Measurements from ENCODE around the gene CA10. TPM values are rescaled to one million over a fixed set of nuclear protein-coding genes. Genes with fewer than 3 reads are reported as not detected.

Gene CA10
- not detected for total RNA-seq (2021; fragmentation: NEBNext Ultra II Directional; extraction: Animal tissue kit (Norgen Biotek cat#: 25700))
- long read RNA-seq: 0 reads

DNA sequence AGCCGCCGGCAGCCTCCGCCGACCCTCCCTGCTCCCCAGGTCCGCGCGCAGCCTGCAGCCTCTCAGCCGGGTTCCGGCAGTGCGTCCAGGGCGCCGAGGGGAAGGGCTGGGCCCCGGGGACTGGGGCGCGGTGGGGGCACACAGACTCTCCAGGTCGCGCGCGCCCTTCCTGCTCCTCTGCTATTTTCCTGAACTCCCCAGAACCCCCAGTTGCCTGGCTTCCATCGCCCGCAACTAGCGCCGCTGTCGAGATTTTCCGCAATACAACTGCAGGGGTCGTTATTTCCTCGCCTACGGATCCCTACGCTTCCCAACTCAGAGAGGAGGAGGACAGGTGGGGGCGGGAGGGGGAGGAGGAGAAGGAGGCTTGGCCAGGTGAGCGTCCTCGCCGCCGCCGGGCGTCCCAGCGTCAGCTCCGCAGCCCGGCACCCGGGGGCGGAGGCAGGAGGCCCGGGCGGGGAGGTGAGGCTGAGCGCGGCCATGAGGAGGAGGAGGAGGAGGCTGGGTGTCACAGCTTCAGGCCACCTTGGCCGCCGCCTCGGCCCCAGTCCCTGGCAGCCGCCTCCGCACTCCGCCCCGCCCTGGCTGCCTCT is at the start of gene CA10:
CA10 (minus strand) TSS at position 265 of the 593 bp plus-strand sequence.
- no peaks in the 10 kb centered on the region for H3K4me1 Mint-ChIP-seq (ENCODE audit: low read depth)
- TF ChIP-seq, protein P1, sequence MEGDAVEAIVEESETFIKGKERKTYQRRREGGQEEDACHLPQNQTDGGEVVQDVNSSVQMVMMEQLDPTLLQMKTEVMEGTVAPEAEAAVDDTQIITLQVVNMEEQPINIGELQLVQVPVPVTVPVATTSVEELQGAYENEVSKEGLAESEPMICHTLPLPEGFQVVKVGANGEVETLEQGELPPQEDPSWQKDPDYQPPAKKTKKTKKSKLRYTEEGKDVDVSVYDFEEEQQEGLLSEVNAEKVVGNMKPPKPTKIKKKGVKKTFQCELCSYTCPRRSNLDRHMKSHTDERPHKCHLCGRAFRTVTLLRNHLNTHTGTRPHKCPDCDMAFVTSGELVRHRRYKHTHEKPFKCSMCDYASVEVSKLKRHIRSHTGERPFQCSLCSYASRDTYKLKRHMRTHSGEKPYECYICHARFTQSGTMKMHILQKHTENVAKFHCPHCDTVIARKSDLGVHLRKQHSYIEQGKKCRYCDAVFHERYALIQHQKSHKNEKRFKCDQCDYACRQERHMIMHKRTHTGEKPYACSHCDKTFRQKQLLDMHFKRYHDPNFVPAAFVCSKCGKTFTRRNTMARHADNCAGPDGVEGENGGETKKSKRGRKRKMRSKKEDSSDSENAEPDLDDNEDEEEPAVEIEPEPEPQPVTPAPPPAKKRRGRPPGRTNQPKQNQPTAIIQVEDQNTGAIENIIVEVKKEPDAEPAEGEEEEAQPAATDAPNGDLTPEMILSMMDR (IDR thresholded peaks at IDR 0.05): no peak
- no peaks in the 10 kb centered on the region for H3K27me3 Mint-ChIP-seq (ENCODE audit: insufficient read depth)
- H3K9me3 Mint-ChIP-seq: peaks cover 41% of the 10 kb centered on the region
- DNase-seq: no peak
- no peak within 1 kb of the TSS for H3K4me3 Mint-ChIP-seq
- H3K36me3 Mint-ChIP-seq (ENCODE audit: low read depth): 0 out of 2 replicates have a peak, but pooled peaks cover 6% of the 10 kb centered on the region
- H3K27ac Mint-ChIP-seq: no peak within 1 kb of the TSS

DNA sequence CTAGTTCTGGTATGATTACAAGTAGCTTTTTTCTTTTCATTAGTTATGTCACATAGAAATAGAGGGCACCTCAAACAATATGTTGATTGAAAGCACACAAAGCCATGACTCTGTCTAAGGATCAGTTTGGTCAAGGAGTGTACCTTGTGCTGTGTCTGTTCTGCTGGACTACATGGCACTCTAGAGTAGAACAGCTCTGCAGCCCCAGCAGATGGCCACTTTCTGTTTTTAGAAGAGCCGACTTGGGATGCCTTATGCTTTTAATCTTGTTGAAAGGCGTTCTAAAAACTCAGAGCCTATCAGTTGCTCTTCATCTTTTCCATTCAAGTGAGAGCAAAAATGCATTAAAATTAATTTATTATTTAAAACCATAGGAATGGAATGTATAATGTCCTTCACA is 49.3 kb upstream of the CA10 start:
- TF ChIP-seq, protein P1 (IDR thresholded peaks at IDR 0.05): no peak
- no peak for DNase-seq
- H3K4me3 Mint-ChIP-seq: no peak overlapping the region
- peaks cover 2% of the 10 kb centered on the region; the same call in 1 of the 2 replicates for H3K27me3 Mint-ChIP-seq (ENCODE audit: insufficient read depth)
- no peaks in the 10 kb centered on the region for H3K4me1 Mint-ChIP-seq (ENCODE audit: low read depth)
- no peak overlapping the region for H3K27ac Mint-ChIP-seq
- H3K9me3 Mint-ChIP-seq: peaks cover 50% of the 10 kb centered on the region
- no peaks in the 10 kb centered on the region for H3K36me3 Mint-ChIP-seq (ENCODE audit: low read depth)

DNA sequence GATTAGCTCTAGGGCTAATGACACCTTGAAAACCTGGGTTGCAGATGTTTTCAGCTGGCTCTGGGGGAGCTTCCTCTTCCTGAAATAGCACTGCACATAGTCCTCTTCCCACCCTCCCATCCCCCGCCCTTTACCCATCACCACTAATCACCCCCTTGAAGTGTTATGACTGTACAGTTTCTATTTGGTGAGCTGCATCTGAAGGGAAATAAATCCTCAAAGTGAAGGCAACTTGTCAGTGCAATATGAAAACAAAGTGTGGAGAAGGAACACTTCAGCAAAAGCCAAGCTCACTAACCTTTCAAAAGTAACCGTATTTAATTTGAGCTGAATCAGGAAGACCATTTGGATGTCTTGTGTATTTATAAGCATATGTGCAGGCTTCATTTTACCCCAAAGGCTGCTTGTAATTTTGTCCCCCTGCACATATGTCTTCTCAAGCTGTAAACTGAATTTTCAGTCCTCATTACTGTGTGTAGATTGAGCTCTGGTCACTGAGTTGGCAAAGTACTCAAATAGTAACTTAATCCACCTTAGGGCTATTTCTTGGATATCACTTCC is 44.1 kb upstream of the CA10 start:
- no peaks in the 10 kb centered on the region for H3K4me1 Mint-ChIP-seq (ENCODE audit: low read depth)
- H3K9me3 Mint-ChIP-seq: peaks cover 44% of the 10 kb centered on the region
- DNase-seq: no peak
- H3K27me3 Mint-ChIP-seq (ENCODE audit: insufficient read depth): no peaks in the 10 kb centered on the region
- no peak overlapping the region for H3K4me3 Mint-ChIP-seq
- no peaks in the 10 kb centered on the region for H3K36me3 Mint-ChIP-seq (ENCODE audit: low read depth)
- H3K27ac Mint-ChIP-seq: no peak overlapping the region
- TF ChIP-seq, protein P1 (IDR thresholded peaks at IDR 0.05): no peak

DNA sequence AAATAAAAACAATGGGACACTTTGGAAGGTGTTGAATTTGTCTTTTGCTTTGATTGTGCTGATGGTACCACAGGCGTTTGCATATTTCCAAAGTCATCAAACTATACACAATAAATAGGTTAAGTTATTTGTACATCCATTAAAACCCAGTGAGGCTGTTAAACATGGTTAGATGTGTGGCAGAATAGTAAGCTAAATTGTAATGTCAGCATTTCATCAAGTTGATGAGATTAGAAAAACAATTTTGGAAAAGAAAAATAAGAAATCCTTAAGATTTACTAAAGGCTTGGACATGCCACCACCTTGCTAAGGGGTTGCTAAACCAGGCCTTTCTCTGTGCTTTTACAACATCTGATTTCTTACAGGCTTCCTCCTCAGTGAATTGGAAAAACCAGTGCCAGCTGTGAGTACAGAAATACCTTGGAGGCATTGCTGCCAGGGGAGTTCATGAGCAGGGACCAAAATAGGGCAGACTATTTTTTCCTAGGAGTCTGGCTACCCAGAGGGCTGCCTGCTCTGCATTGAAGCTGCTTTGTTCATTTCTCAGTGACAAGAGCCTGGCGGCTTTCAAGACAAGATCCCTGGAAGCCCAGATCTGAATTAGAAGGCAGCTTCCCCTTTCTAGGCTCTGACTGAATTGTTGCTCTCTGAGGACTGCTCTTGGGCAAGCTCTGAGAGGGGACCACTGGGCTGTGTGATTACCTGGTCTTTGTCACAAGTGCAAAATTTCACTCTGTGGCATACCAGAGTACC is 43.4 kb upstream of the CA10 start:
- TF ChIP-seq, protein P1 (IDR thresholded peaks at IDR 0.05): no peak
- Mint-ChIP-seq H3K9me3 (peaks cover 46% of the 10 kb centered on the region), H3K27me3 (ENCODE audit: insufficient read depth) (no peaks in the 10 kb centered on the region), H3K4me1 (ENCODE audit: low read depth) (no peaks in the 10 kb centered on the region), H3K27ac (no peak overlapping the region), H3K4me3 (no peak overlapping the region), H3K36me3 (ENCODE audit: low read depth) (no peaks in the 10 kb centered on the region)
- no peak for DNase-seq

DNA sequence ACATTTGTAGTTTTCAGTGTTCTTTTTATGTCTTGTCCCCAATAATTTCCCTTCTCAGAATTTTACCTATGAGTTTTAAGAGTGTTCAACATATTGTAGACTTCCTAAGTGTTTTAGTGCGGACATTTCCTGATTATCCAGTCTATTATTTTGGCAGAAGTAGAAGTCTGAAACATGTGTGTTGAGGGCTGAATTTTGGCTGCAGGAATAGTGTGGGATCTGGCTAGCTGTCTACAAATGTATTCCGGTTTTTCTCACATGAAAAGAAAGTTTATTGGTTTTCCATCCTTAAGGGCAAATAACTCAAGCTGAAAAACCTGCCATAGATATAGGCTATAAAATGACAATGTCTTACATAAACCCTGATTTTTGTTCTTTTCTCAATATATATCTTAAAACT is 33.0 kb upstream of the CA10 start:
- Mint-ChIP-seq H3K9me3 (peaks cover 39% of the 10 kb centered on the region), H3K36me3 (ENCODE audit: low read depth) (peaks cover 4% of the 10 kb centered on the region; the same call in 1 of the 2 replicates), H3K4me1 (ENCODE audit: low read depth) (no peaks in the 10 kb centered on the region), H3K4me3 (no peak overlapping the region), H3K27me3 (ENCODE audit: insufficient read depth) (no peaks in the 10 kb centered on the region), H3K27ac (no peak overlapping the region)
- TF ChIP-seq, protein P1 (IDR thresholded peaks at IDR 0.05): no peak
- no peak for DNase-seq
